Heart right ventricle (tissue), 16 donors: ENCODE results near the gene LRP2. TPM values are rescaled to one million over a fixed set of nuclear protein-coding genes. Genes with fewer than 3 reads are reported as not detected.
"Not testable (repeated sequence)": the region's sequence is repeated elsewhere in the genome, so short reads cannot be mapped to it uniquely, and the experiment has no call there.

Experiments used
- ATAC-seq, 8 donors: fragments of 200-7000 bp; cut with Tn5 transposase; one replicate each; pipeline ENCODE4 v1.9.1; 2020; ENCODE audit warnings: mild to moderate bottlenecking in 8 of 8, moderate library complexity in 8 of 8, moderate number of reproducible peaks in 1 of 8
- DNase-seq, 2 donors: peaks; one replicate each; pipeline ENCODE4 v3.0.0-alpha.2; 2020
- H3K27ac ChIP-seq, 10 donors: fragments of 200-600 bp; sonication (generic) in 2 of 10; one replicate each; pipeline versions ENCODE4 v1.5.0 to v1.8.0; 2020 to 2022; ENCODE audit warnings: mild to moderate bottlenecking in 3 of 10
- H3K27me3 ChIP-seq, 7 donors: fragments of 200-600 bp; one replicate each; pipeline ENCODE4 v1.8.0; 2021 to 2022; ENCODE audit warnings: mild to moderate bottlenecking in 2 of 7
- H3K36me3 ChIP-seq, 9 donors: fragments of 200-600 bp; sonication (generic) in 1 of 9; one replicate each; pipeline versions ENCODE4 v1.5.0 to v1.8.0; 2020 to 2022; ENCODE audit warnings: mild to moderate bottlenecking in 2 of 9
- H3K4me1 ChIP-seq, 9 donors: fragments of 200-600 bp; sonication (generic) in 1 of 9; one replicate each; pipeline versions ENCODE4 v1.5.0 to v1.8.0; 2020 to 2022; ENCODE audit warnings: mild to moderate bottlenecking in 4 of 9
- H3K4me3 ChIP-seq, 10 donors: fragments of 200-600 bp; sonication (generic) in 2 of 10; one replicate each; pipeline versions ENCODE4 v1.5.0 to v1.8.0; 2020 to 2022; ENCODE audit warnings: mild to moderate bottlenecking in 7 of 10, moderate library complexity in 2 of 10
- H3K9me3 ChIP-seq, 11 donors: fragments of 200-600 bp in 10 of 11; sonication (generic) in 2 of 11; one replicate each; pipeline versions ENCODE4 v1.5.0 to v1.8.0; 2013 to 2022; ENCODE audit warnings: mild to moderate bottlenecking in 2 of 11, control low read depth in 1 of 11, moderate library complexity in 1 of 11
- CTCF ChIP-seq, 9 donors: fragments of 200-600 bp; sonication (generic) in 2 of 9; IDR thresholded peaks; one replicate each; pipeline versions ENCODE4 v1.5.0 to v1.8.0; 2021 to 2022; ENCODE audit warnings: antibody characterized with exemption in 9 of 9, mild to moderate bottlenecking in 5 of 9, moderate library complexity in 1 of 9
- WGBS, 2 donors: extraction: QIAGEN DNeasy Blood & Tissue Kit; methylation state at CpG; one replicate each; pipeline ENCODE4 v1.1.7; 2013; ENCODE audit warnings: inconsistent platforms in 1 of 2; 5-methylcytosine and 5-hydroxymethylcytosine counted together
- intact Hi-C, 10 donors: fragments of 100-400 bp; cut with DNase I; formaldehyde crosslinking; loops; one replicate each; pipeline versions ENCODE4 v1.11.1 to v1.14.2; 2022
- long read RNA-seq, 3 donors: library from polyadenylated mRNA; unstranded; transcript quantifications; one replicate each; pipeline ENCODE4 v2.0.0, GENCODE V29; 2020 to 2021
- polyA plus RNA-seq, 2 donors: library from polyadenylated mRNA; stranded (reverse); fragments of 200-250 nt; gene quantifications; one replicate each; pipeline ENCODE4 v1.2.3, GENCODE V29; 2013
- total RNA-seq, 10 donors: library from RNA; stranded (reverse); fragmentation: NEBNext Ultra II Directional in 3 of 10; extraction: Animal tissue kit (Norgen Biotek cat#: 25700) in 3 of 10; gene quantifications; one replicate each; pipeline versions ENCODE4 v1.2.1 to v1.2.4, GENCODE V29; 2021 to 2023
- donor health status: Arrhythmogenic right ventricular cardiomyopathy.
- donor health status: ischemic (EF 13 %, LVEDD 7.1; RV severe dilation, severe dysfunction).
- donor health status: healthy with polysubstance abuse.
- donor health status: DM: no; HTN: yes; CAD: no.
- donor health status: DM: no; HTN: no; CAD: no.
- donor health status: ischemic (EF 25% LVEDD 6.9; RV normal size, moderate dysfunction).
- donor health status: ischemic (EF 25% LVEDD 5.7; RV mildly dilated, moderate dysfunction).
- donor health status: healthy.
- donor health status: DM: yes; HTN: yes; CAD: no.
- donor health status: Ischemic cardiomyopathy.
- donor health status: ischemic (EF 35%, LVEDD 5.7; RV mildly dilated, moderate dysfunction).
- donor health status: nonischemic (EF 11% LVEDD 7.7; RV severe dilation, severe dysfunction).
- donor health status: DM: yes; HTN: yes; CAD: no.
- donor health status: PGD.
- donor health status: ischemic (EF 29% LVEDD 5.4; RV normal size, mild dysfunction).
- donor health status: nonischemic (EF 23%, LVEDD 6.1; RV moderate dilation, normal function).

The LRP2 gene
- 1 to 10 TPM in 1 of 10 donors, under 1 TPM in 2, not detected in 7; 0.15 to 1.3 (median 0.39) TPM for total RNA-seq
- under 1 TPM in 1 of 2 donors, not detected in 1; 0.06 TPM for polyA plus RNA-seq
- long read RNA-seq, donor 1 = 0 reads
- long read RNA-seq, donor 2 = 0 reads
- long read RNA-seq, donor 3 = 0 reads

- H3K4me1 ChIP-seq = peaks cover 11 to 40% (median 31%) of the 10 kb centered on the region in 9 donors
- 1% methylated on average over 73 to 75 of the region's 75 CpGs for WGBS, 2 donors
- ATAC-seq (peak in 7 of 8 donors; percentile 5 to 46 (median 25)), DNase-seq (no peak)
- H3K9me3 ChIP-seq = no peaks in the 10 kb centered on the region
- no peak for TF ChIP-seq CTCF (IDR thresholded peaks at IDR 0.05)
- intact Hi-C loops = no loop called here
- H3K27ac ChIP-seq = no peak within 1 kb of the TSS
- H3K27me3 ChIP-seq = peaks cover 0 to 76% (median 40%) of the 10 kb centered on the region in 7 donors
- H3K36me3 ChIP-seq = no peaks in the 10 kb centered on the region
- H3K4me3 ChIP-seq = peak within 1 kb of the TSS; percentile 26 to 62 (median 56)
Measured at GRCh38 chr2:169362118-169362893, at the start of gene LRP2. LRP2 (minus strand) TSS chr2:169362534; CDS start chr2:169362399, 135 bp downstream.

- intact Hi-C loops = no loop called here
- Histone ChIP-seq H3K27me3 (peaks cover 0 to 7% (median 0%) of the 10 kb centered on the region in 7 donors), H3K9me3 (no peaks in the 10 kb centered on the region), H3K4me3 (no peak overlapping the region), H3K27ac (no peak overlapping the region), H3K36me3 (no peaks in the 10 kb centered on the region), H3K4me1 (no peaks in the 10 kb centered on the region)
- no peak for TF ChIP-seq CTCF (IDR thresholded peaks at IDR 0.05)
- DNase-seq = no peak
- WGBS, 2 donors = 77 to 81% methylated on average over 3 of the region's 3 CpGs
- ATAC-seq = no peak
Measured at GRCh38 chr2:169406891-169407290, 44.6 kb upstream of the LRP2 start.

GRCh38 chr2:169399491-169399890 is 37.2 kb upstream of the LRP2 start:
- DNase-seq, ATAC-seq, H3K27me3 ChIP-seq, H3K9me3 ChIP-seq, H3K36me3 ChIP-seq, H3K4me3 ChIP-seq, H3K4me1 ChIP-seq, H3K27ac ChIP-seq: not testable (repeated sequence)
- intact Hi-C loops = loop anchor here in 3 of 10 donors (5.0 to 10.0 kb wide), 3 partner anchors 285 to 437 kb away; no protein-coding TSS in a partner anchor
- WGBS, 2 donors = 91 to 92% methylated on average over 13 of the region's 13 CpGs

- H3K36me3 ChIP-seq = no peaks in the 10 kb centered on the region
- H3K27ac ChIP-seq = no peak overlapping the region
- H3K27me3 ChIP-seq = peaks cover 0 to 17% (median 5%) of the 10 kb centered on the region in 7 donors
- 47 to 51% methylated on average over 2 of the region's 2 CpGs for WGBS, 2 donors
- TF ChIP-seq CTCF (IDR thresholded peaks at IDR 0.05) = peak in 5 of 9 donors; percentile 10 to 39 (median 25)
- intact Hi-C loops = loop anchor here in 3 of 10 donors (5.0 to 10.0 kb wide), 3 partner anchors 283 to 435 kb away; no protein-coding TSS in a partner anchor
- H3K4me1 ChIP-seq = no peaks in the 10 kb centered on the region
- H3K9me3 ChIP-seq = no peaks in the 10 kb centered on the region
- DNase-seq = no peak
- no peak overlapping the region for H3K4me3 ChIP-seq
- no peak for ATAC-seq
Measured at GRCh38 chr2:169397697-169398096, 35.4 kb upstream of the LRP2 start.
